H1 (cell line): ENCODE measurements around the gene ACRV1.

Experiments
- CBX5 ChIP-seq: fragments of 300-800, 300-1000 bp; sonication (generic); IDR thresholded peaks from 2 replicates; pipeline ENCODE4 v1.7.1; 2016; ENCODE audit warnings: antibody characterized with exemption, low read length, low read depth
- CTCF ChIP-seq, 3 experiments: IDR thresholded peaks; 1 replicate in 2 of 3; 2 replicates in 1 of 3; pipeline versions ENCODE4 v1.5.1 to v1.6.1; 2011; ENCODE audit warnings: low read length in 3 of 3, mild to moderate bottlenecking in 3 of 3, inconsistent platforms in 2 of 3, low read depth in 1 of 3, moderate library complexity in 1 of 3; ENCODE audit not compliant: insufficient read depth in 1 of 3; ENCODE audit errors: control extremely low read depth in 1 of 3
- GABPA ChIP-seq: IDR thresholded peaks from 2 replicates; pipeline ENCODE4 v1.6.1; 2011; ENCODE audit warnings: mild to moderate bottlenecking, low read length, moderate library complexity, borderline replicate concordance; ENCODE audit not compliant: insufficient read depth
- HDAC6 ChIP-seq: IDR thresholded peaks from one replicate; pipeline ENCODE4 v1.7.1; 2012; ENCODE audit warnings: low read depth, mild to moderate bottlenecking, inconsistent platforms, low read length, moderate library complexity
- JUN ChIP-seq: IDR thresholded peaks from 2 replicates; pipeline ENCODE4 v1.6.1; 2011; ENCODE audit warnings: low read depth, mild to moderate bottlenecking, improper control_type of control experiment, low read length
- RAD21 ChIP-seq, 2 experiments: IDR thresholded peaks in 1 of 2; conservative IDR thresholded peaks in 1 of 2; 2 replicates each; pipeline ENCODE4 v1.6.1; 2011; ENCODE audit warnings: low read depth in 2 of 2, low read length in 2 of 2, improper control_type of control experiment in 1 of 2, inconsistent platforms in 1 of 2, mild to moderate bottlenecking in 1 of 2, moderate library complexity in 1 of 2
- RFX5 ChIP-seq: IDR thresholded peaks from 2 replicates; pipeline ENCODE4 v1.6.1; 2011; ENCODE audit warnings: low read depth, low read length, improper control_type of control experiment, borderline replicate concordance

DNA sequence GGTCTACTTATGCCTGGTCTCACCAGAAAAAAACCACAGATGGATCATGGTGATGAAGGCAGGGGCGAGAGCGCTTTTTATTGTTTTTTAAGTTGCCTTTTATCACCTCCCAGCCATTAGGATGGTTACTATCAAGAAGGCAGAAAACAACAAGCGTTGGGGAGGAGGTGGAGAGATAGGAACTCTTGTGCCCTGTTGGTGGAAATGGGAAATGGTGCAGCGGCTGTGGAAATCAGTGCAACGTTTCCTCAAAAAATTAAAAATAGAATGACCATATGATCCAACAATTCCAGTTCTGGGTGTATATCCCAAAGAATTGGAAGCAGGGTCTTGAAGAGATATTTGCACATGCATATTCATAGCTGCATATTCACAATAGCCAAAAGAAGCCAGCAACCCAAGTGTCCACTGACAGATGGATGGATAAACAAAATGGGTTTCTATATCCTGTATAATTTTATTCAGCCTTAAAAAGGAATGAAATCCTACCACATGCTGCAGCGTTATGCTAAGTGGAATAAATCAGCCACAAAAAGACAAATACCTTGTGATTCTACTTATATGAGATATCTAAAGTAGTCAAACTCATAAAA, 20.5 kb upstream of the ACRV1 start:
- TF ChIP-seq CBX5, result no peak
- TF ChIP-seq CTCF (IDR thresholded peaks at IDR 0.05; ENCODE audit: control extremely low read depth in 1 of 3, insufficient read depth in 1 of 3, low read depth in 1 of 3, low read length in 3 of 3), result no peak
- TF ChIP-seq JUN, result no peak
- TF ChIP-seq GABPA, result no peak
- TF ChIP-seq HDAC6, result no peak
- no peak for TF ChIP-seq RFX5
- TF ChIP-seq RAD21 (IDR thresholded peaks at IDR 0.05 in 1 of 2, conservative IDR thresholded peaks at IDR 0.05 in 1 of 2; ENCODE audit: low read depth in 2 of 2, low read length in 2 of 2), result no peak; a peak in 1 of 4 replicates
